Adrenal gland (tissue), 12 donors: Measurements from ENCODE around the gene KRT73. TPM values are rescaled to one million over a fixed set of nuclear protein-coding genes. Genes with fewer than 3 reads are reported as not detected.

Experiments
- DNase-seq, 7 donors: peaks; one replicate each; pipeline ENCODE4 v3.0.0-alpha.2; 2019 to 2020
- H3K27ac ChIP-seq, 5 donors: fragments of 200-600 bp; sonication (generic) in 4 of 5; 1 replicate in 3 of 5; 2 replicates in 2 of 5; pipeline versions ENCODE4 v1.5.1 to v1.8.0; 2016 to 2020; ENCODE audit warnings: mild to moderate bottlenecking in 1 of 5
- H3K27me3 ChIP-seq: fragments of 200-600 bp; 2 replicates; pipeline ENCODE4 v1.8.0; 2021
- H3K36me3 ChIP-seq, 2 donors: fragments of 200-600 bp; replicated peaks in 1 of 2; 1 replicate in 1 of 2; 2 replicates in 1 of 2; pipeline versions ENCODE4 v1.5.1 to v1.8.0; 2018 to 2022
- H3K4me1 ChIP-seq, 2 donors: fragments of 200-600 bp; replicated peaks in 1 of 2; 1 replicate in 1 of 2; 2 replicates in 1 of 2; pipeline versions ENCODE4 v1.5.1 to v1.8.0; 2018 to 2021
- H3K4me3 ChIP-seq, 4 donors: fragments of 200-600 bp; sonication (generic) in 3 of 4; one replicate each; pipeline ENCODE4 v1.5.1; 2016 to 2018
- H3K9me3 ChIP-seq, 3 donors: fragments of 200-600 bp; sonication (generic) in 1 of 3; replicated peaks in 1 of 3; 1 replicate in 2 of 3; 2 replicates in 1 of 3; pipeline versions ENCODE4 v1.5.1 to v1.8.0; 2016 to 2021
- POLR2A ChIP-seq, 2 donors: fragments of 450-650 bp; IDR thresholded peaks; one replicate each; pipeline ENCODE4 v1.6.1; 2017; ENCODE audit warnings: antibody characterized with exemption in 2 of 2, mild to moderate bottlenecking in 2 of 2, moderate library complexity in 1 of 2
- WGBS, 4 donors: extraction: QIAGEN DNeasy Blood & Tissue Kit in 2 of 4; methylation state at CpG; one replicate each; pipeline versions ENCODE4 v1.1.5 to v1.1.7; 2013 to 2017; 5-methylcytosine and 5-hydroxymethylcytosine counted together
- intact Hi-C, 2 donors: fragments of 100-400 bp; cut with DNase I; formaldehyde crosslinking; loops; one replicate each; pipeline versions ENCODE4 v1.14.1 to v1.15.0; 2022 to 2023
- polyA plus RNA-seq, 3 donors: library from polyadenylated mRNA; stranded (reverse); fragments of 200-250 nt in 2 of 3; fragments of 350-450 nt in 1 of 3; fragmentation: Illumina TruSeq in 1 of 3; extraction: RNeasy Lipid Tissue Mini Kit (QIAGEN cat#74804) in 1 of 3; gene quantifications; one replicate each; pipeline ENCODE4 v1.2.3, GENCODE V29; 2013 to 2014
- total RNA-seq, 9 donors: library from RNA; depleted of rRNA in 4 of 9; stranded (reverse); fragments of >200 nt in 4 of 9; fragments of 120-200 nt in 1 of 9; fragmentation: NEBNext Ultra II Directional in 1 of 9; extraction: Animal tissue kit (Norgen Biotek cat#: 25700) in 1 of 9; gene quantifications; one replicate each; pipeline versions ENCODE4 v1.1.0 to v1.2.4, GENCODE V29; 2013 to 2023
- TF ChIP-seq, protein P1 (sequence below), 6 experiments: fragments of 450-650 bp in 4 of 6; fragments of 200-600 bp in 2 of 6; sonication (generic) in 1 of 6; IDR thresholded peaks; 1 replicate in 5 of 6; 2 replicates in 1 of 6; pipeline versions ENCODE4 v1.5.1 to v1.8.0; 2016 to 2021; ENCODE audit warnings: antibody characterized with exemption in 6 of 6, mild to moderate bottlenecking in 2 of 6, moderate library complexity in 1 of 6
- donor health status: healthy with polysubstance abuse.
- donor health status: Bipolar disorder and iron deficiency.
- donor health status: DM: yes; HTN: yes; CAD: no.
- donor health status: DM: no; HTN: no; CAD: no.
- donor health status: DM: no; HTN: no; CAD: no.
- donor health status: DM: yes; HTN: yes; CAD: no.

The KRT73 gene
- total and polyA plus RNA-seq, 12 donors = 0.18 to 0.64 TPM; not detected in 10

DNA sequence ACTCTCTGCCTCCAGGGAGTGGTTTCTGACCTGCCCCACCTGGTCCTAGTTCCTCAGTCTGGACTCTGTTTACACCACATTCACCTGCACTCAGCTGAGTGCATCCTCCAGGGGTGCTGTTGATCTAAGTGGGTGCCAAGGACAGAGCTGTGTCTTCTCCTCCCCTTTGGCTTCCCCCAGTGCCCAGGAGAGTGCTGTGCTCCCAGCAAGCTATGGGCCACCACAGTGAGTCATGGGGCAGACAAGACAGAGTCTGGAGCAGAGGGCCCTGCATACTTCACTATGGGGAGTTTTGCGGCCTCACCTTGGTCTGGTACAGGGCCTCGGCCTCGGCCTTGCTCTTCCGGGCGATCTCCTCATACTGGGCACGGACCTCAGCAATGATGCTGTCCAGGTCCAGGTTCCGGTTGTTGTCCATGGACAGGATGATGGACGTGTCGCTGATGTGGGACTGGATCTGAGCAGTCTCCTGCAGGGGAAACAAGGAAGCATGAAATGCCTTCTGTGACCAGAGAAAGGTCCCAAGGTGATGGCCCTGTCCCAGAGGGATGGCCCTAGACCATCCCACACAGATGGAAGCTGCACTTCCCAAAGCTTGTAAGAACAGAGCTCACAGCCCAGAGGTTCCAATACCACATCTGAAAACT is 4.9 kb downstream of the KRT73 start:
- WGBS, 4 donors = 91 to 100% (median 93%) methylated on average over 3 to 9 of the region's 9 CpGs
- H3K27ac ChIP-seq = no peak overlapping the region
- TF ChIP-seq, protein P1, sequence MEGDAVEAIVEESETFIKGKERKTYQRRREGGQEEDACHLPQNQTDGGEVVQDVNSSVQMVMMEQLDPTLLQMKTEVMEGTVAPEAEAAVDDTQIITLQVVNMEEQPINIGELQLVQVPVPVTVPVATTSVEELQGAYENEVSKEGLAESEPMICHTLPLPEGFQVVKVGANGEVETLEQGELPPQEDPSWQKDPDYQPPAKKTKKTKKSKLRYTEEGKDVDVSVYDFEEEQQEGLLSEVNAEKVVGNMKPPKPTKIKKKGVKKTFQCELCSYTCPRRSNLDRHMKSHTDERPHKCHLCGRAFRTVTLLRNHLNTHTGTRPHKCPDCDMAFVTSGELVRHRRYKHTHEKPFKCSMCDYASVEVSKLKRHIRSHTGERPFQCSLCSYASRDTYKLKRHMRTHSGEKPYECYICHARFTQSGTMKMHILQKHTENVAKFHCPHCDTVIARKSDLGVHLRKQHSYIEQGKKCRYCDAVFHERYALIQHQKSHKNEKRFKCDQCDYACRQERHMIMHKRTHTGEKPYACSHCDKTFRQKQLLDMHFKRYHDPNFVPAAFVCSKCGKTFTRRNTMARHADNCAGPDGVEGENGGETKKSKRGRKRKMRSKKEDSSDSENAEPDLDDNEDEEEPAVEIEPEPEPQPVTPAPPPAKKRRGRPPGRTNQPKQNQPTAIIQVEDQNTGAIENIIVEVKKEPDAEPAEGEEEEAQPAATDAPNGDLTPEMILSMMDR (IDR thresholded peaks at IDR 0.05) = no peak
- no peak for TF ChIP-seq POLR2A (IDR thresholded peaks at IDR 0.05)
- no peaks in the 10 kb centered on the region for H3K4me1 ChIP-seq
- DNase-seq = no peak
- no peaks in the 10 kb centered on the region for H3K9me3 ChIP-seq
- intact Hi-C loops = no loop called here
- peaks cover 3% of the 10 kb centered on the region for H3K27me3 ChIP-seq
- H3K36me3 ChIP-seq = no peaks in the 10 kb centered on the region
- H3K4me3 ChIP-seq = no peak overlapping the region

DNA sequence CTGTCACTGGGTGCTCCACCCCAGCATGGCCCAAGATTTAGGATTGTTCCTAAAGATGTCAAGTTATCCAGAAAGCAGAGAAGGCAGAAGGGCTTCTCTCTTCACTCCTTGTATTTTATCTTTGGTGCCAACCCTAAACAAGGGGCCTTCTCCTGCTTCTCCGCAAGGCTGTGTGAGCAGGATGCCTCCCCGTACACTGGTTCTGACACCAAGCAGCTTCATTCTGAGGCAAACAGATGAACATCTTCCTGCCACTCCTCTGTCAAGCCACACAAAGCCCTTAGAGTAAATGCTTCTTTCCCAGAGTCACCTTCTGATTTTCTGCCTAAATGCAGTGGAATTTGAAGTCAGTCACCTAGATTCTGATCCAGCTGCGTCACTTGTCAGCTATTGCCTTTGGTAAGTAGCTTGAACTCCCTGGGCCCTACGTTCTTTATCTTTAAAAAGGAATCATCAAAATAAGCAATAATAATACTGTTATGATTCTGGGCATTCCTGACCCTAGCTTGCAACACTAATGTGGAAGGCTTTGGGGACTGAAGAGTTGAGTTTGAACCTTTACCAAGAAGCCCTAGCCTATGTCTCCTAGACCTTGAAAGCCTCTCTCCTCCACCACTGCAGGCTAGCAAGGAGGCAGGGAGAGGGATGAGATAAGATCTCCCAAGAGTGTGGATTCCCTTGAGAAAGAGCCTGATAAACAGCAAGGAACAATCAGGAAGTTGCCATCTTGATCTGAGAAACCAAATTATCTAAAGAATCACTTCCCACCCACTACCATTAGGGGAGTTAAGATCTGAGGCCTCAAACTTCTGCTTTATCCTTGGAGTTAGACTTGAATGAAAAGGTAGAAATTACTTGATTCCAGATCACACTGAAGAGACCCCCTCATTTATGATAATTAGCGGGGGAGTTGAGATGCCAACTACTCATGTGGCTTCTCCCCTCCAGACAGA is 5.7 kb downstream of the KRT73 start:
- 70 to 90% (median 82%) methylated on average over 5 of the region's 5 CpGs for WGBS, 4 donors

DNA sequence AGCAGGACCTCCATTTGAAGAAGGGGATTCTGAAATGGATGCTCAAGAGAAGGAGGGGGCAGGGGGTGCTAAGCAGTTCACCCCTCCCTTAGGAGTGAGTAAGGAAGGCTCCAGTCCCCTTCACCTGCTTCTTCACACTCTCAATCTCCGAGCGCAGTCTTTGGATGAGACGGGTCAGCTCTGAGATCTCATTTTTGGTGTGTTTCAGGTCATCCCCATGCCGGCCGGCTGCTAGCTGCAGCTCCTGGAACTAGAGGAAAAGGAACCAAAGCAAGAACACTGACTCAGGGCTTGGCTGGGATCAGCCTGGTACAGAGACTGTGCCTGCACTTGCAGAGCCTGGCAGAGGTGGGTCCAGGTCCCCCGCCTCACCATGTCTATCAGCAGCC is 7.3 kb downstream of the KRT73 start:
- WGBS, 4 donors = 79 to 85% (median 84%) methylated on average over 6 of the region's 6 CpGs
- Histone ChIP-seq H3K27ac (no peak overlapping the region), H3K27me3 (peaks cover 4% of the 10 kb centered on the region), H3K4me1 (no peaks in the 10 kb centered on the region), H3K9me3 (no peaks in the 10 kb centered on the region), H3K4me3 (no peak overlapping the region), H3K36me3 (no peaks in the 10 kb centered on the region)
- peak in 1 of 7 donors; percentile 1 for DNase-seq
- TF ChIP-seq, protein P1 (IDR thresholded peaks at IDR 0.05) = no peak
- TF ChIP-seq POLR2A (IDR thresholded peaks at IDR 0.05) = no peak
- intact Hi-C loops = no loop called here

More for the DNA sequence above, 5.7 kb downstream of the KRT73 start:
- no peak for TF ChIP-seq POLR2A (IDR thresholded peaks at IDR 0.05)
- TF ChIP-seq, protein P1 (IDR thresholded peaks at IDR 0.05) = no peak
- peak in 1 of 7 donors; percentile 11 for DNase-seq
- Histone ChIP-seq H3K27ac (no peak overlapping the region), H3K36me3 (no peaks in the 10 kb centered on the region), H3K4me3 (no peak overlapping the region), H3K4me1 (no peaks in the 10 kb centered on the region), H3K27me3 (peaks cover 4% of the 10 kb centered on the region), H3K9me3 (no peaks in the 10 kb centered on the region)
- intact Hi-C loops = no loop called here

DNA sequence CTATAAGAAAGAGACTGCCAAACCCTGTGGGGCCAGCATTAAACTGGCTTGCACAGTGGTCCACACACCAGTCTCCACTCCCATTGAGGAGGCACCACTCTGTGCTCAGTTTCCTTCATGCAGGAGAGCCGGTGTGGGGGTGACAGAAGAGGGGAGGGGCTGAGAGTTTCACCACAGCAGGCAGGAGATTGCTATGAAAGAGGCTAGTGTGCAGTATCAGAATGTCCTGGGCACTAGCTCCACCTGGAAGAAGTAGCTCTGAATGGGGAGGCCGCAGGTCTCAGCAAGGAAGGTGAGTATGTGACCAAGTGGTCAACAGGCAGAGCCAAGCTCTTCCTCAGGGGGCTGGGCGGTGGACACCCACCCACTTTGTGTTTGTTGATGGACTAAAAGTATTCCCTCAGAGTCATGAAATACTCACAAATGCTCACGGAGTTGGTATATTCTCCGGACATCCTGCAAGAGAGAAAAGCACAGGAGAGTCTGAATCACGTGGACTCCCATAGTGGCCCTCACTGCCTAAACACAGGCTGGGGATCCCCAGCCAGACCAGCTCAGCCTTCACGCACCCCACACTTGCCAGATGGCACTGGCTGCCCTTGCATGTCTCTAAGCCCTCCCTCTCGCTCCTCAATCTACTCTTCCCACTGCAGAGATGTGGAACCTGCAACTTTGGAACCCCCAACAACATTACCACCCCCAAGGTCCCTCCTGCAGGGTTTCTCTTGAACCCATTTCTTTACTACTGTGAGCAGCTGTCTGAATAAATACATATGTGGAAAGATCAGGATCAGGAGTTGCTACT is 9.3 kb downstream of the KRT73 start:
- H3K27me3 ChIP-seq = peaks cover 4% of the 10 kb centered on the region
- H3K4me3 ChIP-seq = no peak overlapping the region
- intact Hi-C loops = no loop called here
- no peaks in the 10 kb centered on the region for H3K4me1 ChIP-seq
- no peak overlapping the region for H3K27ac ChIP-seq
- H3K9me3 ChIP-seq = no peaks in the 10 kb centered on the region
- no peaks in the 10 kb centered on the region for H3K36me3 ChIP-seq
- WGBS, 4 donors = 65 to 76% (median 72%) methylated on average over 5 to 8 of the region's 8 CpGs
- peak in 2 of 7 donors; percentile 8 to 17 for DNase-seq
- TF ChIP-seq, protein P1 (IDR thresholded peaks at IDR 0.05) = no peak
- TF ChIP-seq POLR2A (IDR thresholded peaks at IDR 0.05) = no peak
